NCI-H2107 treated with DMSO at 0.1 percent for 48 hours (cell line): ENCODE data around the gene CHD2.

Experiments used
- DNase-seq: peaks from one replicate; lab custom pipeline; 2025; ENCODE audit not compliant: unreplicated experiment; lab: John Stamatoyannopoulos, UW

Gene CHD2

DNA sequence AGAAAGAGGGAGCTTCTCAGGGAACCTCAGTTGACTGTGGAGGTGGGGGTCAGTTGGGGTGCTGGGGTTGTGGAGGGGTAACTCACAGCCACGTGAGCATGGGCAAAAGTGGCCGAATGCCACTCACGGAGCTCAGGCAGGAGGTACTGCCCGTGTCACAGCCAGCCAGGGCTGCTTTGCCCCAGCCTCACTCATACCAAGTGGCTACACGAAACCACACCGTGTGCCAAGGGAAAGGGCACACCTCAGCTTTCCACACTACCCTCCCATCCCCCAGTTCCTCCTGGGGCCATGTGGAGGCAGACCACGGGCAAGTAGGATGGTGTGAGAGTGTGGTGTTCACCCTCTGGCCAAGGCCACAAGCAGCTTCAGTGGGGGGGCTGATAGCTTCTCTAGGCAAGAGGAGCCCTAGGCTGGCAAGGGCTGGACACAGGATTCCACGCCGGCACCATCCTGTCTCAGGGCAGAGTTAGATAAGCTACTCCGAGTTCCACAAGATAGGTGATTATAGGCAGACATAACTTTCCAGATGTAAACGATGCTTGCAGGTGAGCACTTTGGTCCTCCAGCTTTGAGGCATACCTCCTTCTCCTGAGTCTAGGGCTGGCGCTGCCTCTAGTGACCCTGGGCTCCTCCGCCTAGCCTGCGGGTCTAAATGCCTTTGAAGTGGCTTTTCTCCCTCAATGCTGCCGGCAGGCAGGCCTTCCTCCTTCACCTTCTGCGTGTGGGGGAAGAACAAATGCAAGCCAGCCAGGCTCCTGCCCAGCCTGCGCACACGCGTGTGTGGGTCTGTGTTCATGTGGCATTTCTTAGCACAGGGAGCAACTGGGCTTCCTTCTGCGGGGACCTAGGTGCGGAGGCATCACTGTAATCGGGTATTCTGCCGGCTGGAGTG lies 163.9 kb downstream of the CHD2 start:
- DNase-seq: no peak

GRCh38 chr15:93065641-93066045 lies 165.5 kb downstream of the CHD2 start:
- DNase-seq: no peak

DNA sequence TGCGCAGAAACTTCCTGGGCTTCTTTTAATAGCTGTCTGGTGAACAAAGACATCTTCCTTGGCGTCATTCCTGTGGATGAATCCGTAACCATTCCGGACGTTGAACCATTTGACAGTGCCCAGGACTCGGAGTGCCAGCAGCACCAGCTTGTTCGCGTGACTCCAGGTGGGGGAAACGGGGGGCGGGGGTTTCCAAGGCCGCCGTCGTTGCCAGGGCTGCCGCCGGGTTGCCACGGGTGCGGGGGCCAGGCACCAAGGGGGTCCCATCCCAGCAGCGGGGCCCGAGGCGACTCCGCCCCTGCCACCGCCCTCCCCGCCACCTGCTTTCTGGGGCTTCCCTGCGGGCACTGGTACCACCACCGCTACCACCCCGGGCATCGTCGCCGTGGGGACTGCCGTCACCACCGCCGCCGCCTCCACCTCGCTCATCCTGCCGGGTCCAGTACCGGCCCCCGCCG lies 166.1 kb downstream of the CHD2 start:
- DNase-seq: no peak

- DNase-seq: no peak
Observed at GRCh38 chr15:93066834-93067648, 166.9 kb downstream of the CHD2 start.

- DNase-seq: no peak
Observed at GRCh38 chr15:93067649-93068085, 167.5 kb downstream of the CHD2 start.

GRCh38 chr15:93068581-93069199 lies 168.6 kb downstream of the CHD2 start:
- no peak for DNase-seq

DNA sequence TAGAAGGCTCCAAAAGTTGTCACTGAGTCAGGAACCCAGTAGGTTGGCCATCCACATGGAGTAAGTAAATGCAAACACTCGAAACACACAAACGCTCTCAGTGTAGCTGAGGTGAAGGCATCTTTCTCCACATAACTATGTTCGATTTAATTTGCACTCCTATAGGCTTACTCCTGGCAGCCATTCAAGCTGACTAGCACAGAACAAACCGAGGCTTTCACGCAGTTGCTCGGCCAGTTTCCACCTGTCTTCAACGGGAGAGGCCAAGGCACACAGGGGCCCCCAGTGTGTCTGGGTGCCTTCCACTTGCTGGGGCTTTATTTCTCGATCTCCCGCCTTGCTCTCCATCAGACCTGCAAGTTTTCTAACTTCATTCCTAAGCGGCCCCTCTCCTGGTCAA lies 170.0 kb downstream of the CHD2 start:
- no peak for DNase-seq

- DNase-seq: no peak
Observed at GRCh38 chr15:93070551-93071296, 170.6 kb downstream of the CHD2 start.

GRCh38 chr15:93071469-93071936 lies 171.4 kb downstream of the CHD2 start:
- no peak for DNase-seq

- no peak for DNase-seq
Observed at GRCh38 chr15:93072011-93072410, 171.9 kb downstream of the CHD2 start.

DNA sequence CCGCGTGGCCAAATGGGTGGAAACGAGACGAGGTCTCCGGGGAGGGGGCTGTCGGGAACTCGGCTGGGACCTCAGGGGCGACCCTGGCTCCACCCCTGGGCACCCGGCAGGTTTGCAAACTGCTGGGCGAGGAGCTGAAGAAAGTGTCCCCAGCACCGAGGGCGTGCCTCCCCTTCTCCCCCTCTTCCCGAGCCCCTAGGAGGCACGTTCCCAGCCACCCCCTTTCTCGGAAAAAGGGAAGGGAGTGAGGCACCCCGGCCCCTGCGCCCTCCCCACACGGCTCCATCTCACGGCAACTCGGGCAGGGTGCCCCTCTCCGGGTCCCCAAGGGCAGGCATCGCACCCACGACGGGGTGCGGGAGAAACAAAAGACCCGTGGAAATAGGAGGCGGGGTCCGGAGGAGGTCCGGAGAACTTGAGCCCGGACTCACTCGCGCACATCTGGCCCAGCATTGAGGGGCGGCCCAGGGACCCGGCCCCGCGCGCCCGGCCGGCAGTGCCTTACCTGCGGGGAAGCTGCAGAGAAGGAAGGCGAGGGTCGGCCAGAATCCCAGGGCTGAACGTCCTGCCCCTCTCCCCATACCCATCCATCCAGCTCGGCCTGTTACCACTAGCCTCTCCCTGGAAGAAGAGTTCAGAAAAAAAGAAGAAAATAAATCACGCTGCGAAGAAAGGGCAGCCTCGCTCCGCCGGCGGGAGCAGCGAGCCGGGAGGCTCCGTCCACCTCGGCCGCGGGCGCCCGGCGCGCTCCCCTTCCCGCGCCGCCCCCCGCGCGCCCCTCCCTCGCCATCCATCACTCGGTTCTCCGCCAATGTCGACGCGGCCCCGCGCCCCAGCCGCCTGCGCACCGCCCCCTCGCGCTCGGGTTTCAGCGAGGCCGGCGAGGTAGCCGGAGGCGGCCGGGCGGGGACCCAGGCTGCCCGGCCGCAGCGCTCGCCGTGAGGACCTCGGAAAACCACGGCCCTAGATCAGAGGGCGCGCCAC lies 172.6 kb downstream of the CHD2 start:
- DNase-seq: no peak

- no peak for DNase-seq
Observed at GRCh38 chr15:93073465-93073952, 173.4 kb downstream of the CHD2 start.

- DNase-seq: no peak
Observed at GRCh38 chr15:93074599-93074998, 174.5 kb downstream of the CHD2 start.

GRCh38 chr15:93076217-93076616 lies 176.1 kb downstream of the CHD2 start:
- no peak for DNase-seq

GRCh38 chr15:93076875-93077274 lies 176.8 kb downstream of the CHD2 start:
- DNase-seq: no peak
